Gastroesophageal sphincter (tissue), 3 donors: ENCODE data around the gene TYRO3.

Experiments
- EP300 ChIP-seq: sonication (generic); formaldehyde crosslinking; IDR thresholded peaks from one replicate; pipeline ENCODE4 v1.6.1; 2017; ENCODE audit warnings: antibody characterized with exemption, mild to moderate bottlenecking
- POLR2A ChIP-seq, 2 donors: fragments of 450-650 bp; IDR thresholded peaks; one replicate each; pipeline ENCODE4 v1.6.1; 2017; ENCODE audit warnings: antibody characterized with exemption in 2 of 2, mild to moderate bottlenecking in 2 of 2, moderate library complexity in 1 of 2
- POLR2AphosphoS5 ChIP-seq: sonication (generic); formaldehyde crosslinking; IDR thresholded peaks from one replicate; pipeline ENCODE4 v1.6.1; 2017; ENCODE audit warnings: antibody characterized with exemption
- TF ChIP-seq, protein P1 (sequence below), 4 experiments: fragments of 200-600 bp in 2 of 4; fragments of 450-650 bp in 2 of 4; sonication (generic) in 1 of 4; IDR thresholded peaks; one replicate each; pipeline ENCODE4 v1.5.1; 2017 to 2019; ENCODE audit warnings: antibody characterized with exemption in 4 of 4, mild to moderate bottlenecking in 2 of 4, moderate library complexity in 2 of 4

GRCh38 chr15:41581110-41581509 lies 22.1 kb downstream of the TYRO3 start:
- TF ChIP-seq, protein P1, sequence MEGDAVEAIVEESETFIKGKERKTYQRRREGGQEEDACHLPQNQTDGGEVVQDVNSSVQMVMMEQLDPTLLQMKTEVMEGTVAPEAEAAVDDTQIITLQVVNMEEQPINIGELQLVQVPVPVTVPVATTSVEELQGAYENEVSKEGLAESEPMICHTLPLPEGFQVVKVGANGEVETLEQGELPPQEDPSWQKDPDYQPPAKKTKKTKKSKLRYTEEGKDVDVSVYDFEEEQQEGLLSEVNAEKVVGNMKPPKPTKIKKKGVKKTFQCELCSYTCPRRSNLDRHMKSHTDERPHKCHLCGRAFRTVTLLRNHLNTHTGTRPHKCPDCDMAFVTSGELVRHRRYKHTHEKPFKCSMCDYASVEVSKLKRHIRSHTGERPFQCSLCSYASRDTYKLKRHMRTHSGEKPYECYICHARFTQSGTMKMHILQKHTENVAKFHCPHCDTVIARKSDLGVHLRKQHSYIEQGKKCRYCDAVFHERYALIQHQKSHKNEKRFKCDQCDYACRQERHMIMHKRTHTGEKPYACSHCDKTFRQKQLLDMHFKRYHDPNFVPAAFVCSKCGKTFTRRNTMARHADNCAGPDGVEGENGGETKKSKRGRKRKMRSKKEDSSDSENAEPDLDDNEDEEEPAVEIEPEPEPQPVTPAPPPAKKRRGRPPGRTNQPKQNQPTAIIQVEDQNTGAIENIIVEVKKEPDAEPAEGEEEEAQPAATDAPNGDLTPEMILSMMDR (IDR thresholded peaks at IDR 0.05), result no peak
- no peak for TF ChIP-seq POLR2A (IDR thresholded peaks at IDR 0.05)
- TF ChIP-seq POLR2AphosphoS5, result no peak
- no peak for TF ChIP-seq EP300
